ENCODE results near the gene ARAP1.

DNA sequence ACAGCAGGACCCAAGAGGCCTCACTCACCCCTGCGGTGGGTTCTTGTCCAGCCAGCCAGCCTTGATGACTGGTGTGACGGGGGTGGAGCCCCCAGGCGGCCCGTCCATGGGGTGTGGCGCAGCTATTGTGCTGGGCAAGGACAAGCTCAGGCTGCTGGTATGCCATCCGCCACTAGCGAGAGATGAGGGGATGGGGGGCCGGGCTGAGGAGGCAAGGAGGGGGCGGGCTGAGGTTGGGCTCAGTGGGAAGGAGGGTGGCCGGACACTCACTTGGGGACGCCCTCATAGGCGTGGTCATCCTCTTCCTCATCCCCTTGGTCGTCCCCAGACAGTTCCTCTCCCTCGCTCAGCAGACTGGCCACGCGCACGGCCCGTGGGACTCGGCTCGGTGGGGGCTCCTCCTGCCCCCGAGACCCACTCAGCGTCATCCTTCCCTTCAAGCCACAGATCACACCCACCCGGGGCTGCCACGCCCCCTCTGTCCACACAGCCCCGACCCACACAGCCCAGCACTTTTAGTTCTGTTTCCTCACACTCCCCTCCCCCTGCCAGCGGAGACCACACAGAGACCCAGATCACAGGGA lies 39.9 kb downstream of the ARAP1 start:
- TF ChIP-seq, protein P1, sequence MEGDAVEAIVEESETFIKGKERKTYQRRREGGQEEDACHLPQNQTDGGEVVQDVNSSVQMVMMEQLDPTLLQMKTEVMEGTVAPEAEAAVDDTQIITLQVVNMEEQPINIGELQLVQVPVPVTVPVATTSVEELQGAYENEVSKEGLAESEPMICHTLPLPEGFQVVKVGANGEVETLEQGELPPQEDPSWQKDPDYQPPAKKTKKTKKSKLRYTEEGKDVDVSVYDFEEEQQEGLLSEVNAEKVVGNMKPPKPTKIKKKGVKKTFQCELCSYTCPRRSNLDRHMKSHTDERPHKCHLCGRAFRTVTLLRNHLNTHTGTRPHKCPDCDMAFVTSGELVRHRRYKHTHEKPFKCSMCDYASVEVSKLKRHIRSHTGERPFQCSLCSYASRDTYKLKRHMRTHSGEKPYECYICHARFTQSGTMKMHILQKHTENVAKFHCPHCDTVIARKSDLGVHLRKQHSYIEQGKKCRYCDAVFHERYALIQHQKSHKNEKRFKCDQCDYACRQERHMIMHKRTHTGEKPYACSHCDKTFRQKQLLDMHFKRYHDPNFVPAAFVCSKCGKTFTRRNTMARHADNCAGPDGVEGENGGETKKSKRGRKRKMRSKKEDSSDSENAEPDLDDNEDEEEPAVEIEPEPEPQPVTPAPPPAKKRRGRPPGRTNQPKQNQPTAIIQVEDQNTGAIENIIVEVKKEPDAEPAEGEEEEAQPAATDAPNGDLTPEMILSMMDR (IDR thresholded peaks at IDR 0.05 in 8 of 11, conservative IDR thresholded peaks at IDR 0.05 in 3 of 11) = no peak
- no peak for TF ChIP-seq POLR2A (IDR thresholded peaks at IDR 0.05)

Data from spleen (tissue), 7 donors.